GM12865 (cell line): ENCODE data around the gene MED8.
A peak's percentile ranks its signal among the peaks of the same experiment; 100 is the strongest.

Experiments used
- DNase-seq: peaks from one replicate; pipeline ENCODE4 v3.0.0; 2010; ENCODE audit warnings: low read depth
- H3K4me3 ChIP-seq: 2 replicates; pipeline ENCODE4 v1.5.1; 2011; ENCODE audit warnings: mild to moderate bottlenecking, low read depth, low read length, control low read depth
- TF ChIP-seq, protein P1 (sequence below): IDR thresholded peaks from 2 replicates; pipeline ENCODE4 v1.5.1; 2011; ENCODE audit warnings: low read length, control low read depth, low read depth, inconsistent platforms; ENCODE audit not compliant: insufficient read depth; ENCODE audit errors: missing control alignments

MED8 gene

DNA sequence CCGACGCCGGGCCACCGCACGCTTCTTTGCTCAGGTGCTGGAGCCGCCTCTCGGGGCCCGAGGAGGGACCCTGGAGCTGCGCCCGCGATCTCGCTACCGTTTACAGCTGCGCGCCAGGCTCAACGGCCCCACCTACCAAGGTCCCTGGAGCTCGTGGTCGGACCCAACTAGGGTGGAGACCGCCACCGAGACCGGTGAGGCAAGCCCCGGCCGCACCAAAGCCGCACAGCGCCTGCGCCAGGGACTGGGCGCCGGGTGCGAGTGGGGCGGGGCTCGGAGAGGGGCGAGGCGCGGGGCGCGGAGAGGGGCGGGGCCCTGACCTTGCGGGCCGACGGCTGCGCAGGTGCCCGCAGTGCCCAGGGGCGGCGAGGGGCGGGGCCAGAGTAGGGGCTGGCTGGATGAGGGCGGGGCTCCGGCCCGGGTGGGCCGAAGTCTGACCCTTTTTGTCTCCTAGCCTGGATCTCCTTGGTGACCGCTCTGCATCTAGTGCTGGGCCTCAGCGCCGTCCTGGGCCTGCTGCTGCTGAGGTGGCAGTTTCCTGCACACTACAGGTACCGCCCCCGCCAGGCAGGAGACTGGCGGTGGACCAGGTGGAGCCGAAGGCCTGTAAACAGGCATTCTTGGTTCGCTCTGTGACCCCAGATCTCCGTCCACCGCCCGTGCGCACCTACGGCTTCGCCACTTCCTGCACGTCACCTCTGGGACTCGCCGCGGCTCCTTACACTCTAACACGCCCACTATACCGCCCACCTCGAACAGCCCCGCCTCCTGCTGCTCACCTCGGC is 40.6 kb downstream of the MED8 start:
- TF ChIP-seq, protein P1, sequence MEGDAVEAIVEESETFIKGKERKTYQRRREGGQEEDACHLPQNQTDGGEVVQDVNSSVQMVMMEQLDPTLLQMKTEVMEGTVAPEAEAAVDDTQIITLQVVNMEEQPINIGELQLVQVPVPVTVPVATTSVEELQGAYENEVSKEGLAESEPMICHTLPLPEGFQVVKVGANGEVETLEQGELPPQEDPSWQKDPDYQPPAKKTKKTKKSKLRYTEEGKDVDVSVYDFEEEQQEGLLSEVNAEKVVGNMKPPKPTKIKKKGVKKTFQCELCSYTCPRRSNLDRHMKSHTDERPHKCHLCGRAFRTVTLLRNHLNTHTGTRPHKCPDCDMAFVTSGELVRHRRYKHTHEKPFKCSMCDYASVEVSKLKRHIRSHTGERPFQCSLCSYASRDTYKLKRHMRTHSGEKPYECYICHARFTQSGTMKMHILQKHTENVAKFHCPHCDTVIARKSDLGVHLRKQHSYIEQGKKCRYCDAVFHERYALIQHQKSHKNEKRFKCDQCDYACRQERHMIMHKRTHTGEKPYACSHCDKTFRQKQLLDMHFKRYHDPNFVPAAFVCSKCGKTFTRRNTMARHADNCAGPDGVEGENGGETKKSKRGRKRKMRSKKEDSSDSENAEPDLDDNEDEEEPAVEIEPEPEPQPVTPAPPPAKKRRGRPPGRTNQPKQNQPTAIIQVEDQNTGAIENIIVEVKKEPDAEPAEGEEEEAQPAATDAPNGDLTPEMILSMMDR, result no peak
- DNase-seq, result peak; percentile 93
- peak overlapping the region; percentile 79 for H3K4me3 ChIP-seq

DNA sequence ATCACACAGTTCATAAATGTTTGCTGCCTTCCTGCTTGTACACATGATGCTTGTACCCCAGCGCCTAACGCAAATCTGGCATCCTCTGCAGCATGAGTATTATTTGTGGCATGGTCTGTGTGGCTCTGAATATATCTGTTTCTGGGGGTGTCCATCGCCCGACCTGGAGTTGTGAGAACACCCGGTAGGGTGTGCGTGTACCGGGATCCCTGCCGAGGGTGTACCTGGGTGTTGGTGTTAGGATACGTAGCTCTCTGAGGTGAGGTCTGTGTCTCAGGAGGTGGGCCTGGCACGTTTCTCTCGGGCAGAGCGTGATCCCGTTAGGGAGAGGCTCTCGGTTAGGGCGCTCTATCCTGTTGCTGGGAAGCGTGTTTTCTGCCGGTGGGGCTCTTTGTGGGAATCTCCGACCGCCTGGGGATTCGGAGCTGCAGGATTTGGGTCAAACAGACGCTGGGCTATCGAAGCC is 41.2 kb downstream of the MED8 start:
- no peak for DNase-seq
- peak overlapping the region; percentile 79 for H3K4me3 ChIP-seq
- TF ChIP-seq, protein P1, result no peak

DNA sequence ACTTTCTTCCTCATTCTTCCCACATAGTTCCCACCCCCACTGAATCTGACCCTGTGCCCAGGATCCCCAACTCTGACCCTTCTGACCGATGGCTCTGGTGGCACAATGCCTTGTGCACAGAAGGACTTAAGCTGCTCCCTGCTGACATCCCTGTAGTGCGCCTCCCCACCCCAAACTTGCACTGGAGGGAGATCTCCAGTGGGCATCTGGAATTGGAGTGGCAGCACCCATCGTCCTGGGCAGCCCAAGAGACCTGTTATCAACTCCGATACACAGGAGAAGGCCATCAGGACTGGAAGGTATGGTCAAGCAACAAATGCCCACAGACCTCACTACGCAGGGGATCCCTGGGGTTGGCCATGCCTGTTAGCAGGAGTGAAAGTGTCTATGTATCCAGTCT is 43.0 kb downstream of the MED8 start:
- no peak overlapping the region for H3K4me3 ChIP-seq
- DNase-seq, result no peak
- TF ChIP-seq, protein P1, result no peak

DNA sequence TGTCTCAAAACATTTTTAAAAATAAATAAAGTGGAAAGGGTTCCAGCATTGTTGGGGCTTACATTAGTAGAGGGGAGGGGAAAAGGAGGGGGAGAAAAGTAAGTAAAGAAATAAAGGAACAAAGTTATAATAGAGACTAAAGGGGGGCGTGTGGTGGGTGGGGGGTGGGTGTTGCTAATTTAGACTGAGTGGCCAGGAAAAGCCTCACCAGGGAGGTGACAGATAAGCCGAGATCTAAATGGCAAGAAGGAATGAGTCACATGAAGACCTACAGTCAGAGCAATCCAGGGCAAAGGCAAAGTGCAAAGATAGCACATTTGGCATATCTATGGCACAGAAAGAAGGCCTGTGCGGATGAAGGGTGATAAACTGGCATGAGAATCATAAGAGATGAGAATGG is 44.5 kb downstream of the MED8 start:
- H3K4me3 ChIP-seq, result no peak overlapping the region
- no peak for DNase-seq
- TF ChIP-seq, protein P1, result no peak

DNA sequence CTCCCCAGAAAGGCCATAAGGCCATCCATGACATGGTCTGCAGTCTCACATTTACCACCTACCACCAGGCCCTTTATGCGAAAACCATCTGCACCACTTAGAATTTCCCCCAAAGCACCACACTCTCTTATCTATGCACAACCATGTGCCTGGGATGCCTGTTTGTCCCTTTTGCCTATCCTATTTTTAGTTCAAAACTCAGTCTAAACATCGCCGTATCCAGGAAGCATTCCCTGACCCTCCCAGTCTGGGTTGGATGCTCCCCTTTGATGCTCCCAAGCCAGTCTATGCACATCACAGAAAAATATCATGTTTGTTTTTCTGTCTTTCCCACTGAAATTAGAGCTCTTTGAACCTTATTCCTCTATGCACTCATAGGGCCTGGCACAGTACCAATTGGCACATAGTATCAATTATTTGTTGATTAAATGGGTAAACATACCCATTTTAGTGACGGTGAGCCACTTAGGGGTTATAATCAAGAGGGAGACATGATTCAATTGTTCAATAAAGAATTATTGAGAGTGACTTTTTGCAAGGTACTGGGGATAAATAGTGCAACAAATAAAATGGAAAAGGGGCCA is 45.2 kb downstream of the MED8 start:
- H3K4me3 ChIP-seq, result no peak overlapping the region
- TF ChIP-seq, protein P1, result no peak
- DNase-seq, result no peak

DNA sequence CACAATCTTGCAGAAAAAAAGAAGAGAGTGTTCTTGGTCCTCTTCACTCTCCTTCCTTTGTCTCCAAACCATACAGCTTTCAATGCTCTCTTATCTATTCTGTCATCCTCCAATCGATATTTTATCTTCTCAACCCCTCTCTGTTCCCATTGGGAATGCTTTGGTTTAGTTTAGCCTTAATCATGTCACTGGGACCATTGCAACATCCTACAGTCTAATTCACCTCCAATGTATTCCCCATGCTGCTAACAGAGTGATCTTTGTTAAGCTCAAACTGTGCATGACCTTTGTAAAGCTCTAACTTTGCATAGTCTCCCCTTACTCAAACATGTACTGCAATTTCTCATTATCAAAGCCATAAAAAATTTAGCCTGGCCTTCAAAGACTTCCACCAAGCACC is 49.0 kb downstream of the MED8 start:
- DNase-seq, result no peak
- no peak overlapping the region for H3K4me3 ChIP-seq
- TF ChIP-seq, protein P1, result no peak

DNA sequence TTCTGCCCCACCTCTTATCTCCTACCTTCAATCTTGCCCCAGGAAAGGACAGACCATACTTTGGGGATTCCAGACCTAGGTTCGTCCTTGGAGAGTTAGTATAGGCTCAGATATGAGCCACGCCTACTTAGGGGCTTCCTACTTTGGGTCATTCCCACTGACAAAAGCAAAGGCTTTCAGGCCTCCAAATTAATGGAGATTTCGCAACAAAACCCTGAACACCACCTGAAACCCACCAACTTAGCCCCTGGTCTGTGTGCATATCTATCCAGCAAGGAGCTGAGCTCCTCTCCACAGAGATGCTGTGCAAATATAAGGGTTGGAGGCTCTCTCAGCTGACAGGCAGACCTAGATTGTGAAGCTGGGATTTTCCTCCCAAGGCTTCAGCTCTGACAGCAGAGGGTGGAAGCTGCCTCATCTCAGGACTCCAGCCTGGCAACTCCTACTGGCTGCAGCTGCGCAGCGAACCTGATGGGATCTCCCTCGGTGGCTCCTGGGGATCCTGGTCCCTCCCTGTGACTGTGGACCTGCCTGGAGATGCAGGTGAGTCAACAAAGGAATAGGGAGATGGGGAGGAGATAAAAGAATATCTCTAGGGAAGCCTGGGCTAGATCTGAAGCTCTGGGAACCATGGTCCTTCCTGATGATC is 49.9 kb downstream of the MED8 start:
- no peak overlapping the region for H3K4me3 ChIP-seq
- no peak for DNase-seq
- TF ChIP-seq, protein P1, result no peak
